Neural progenitor cell (in vitro differentiated cells): ENCODE data around the gene GALP.
A peak's percentile ranks its signal among the peaks of the same experiment; 100 is the strongest.
"Not testable (repeated sequence)": the region's sequence is repeated elsewhere in the genome, so short reads cannot be mapped to it uniquely, and the experiment has no call there.

ENCODE experiments used
- EZH2 ChIP-seq: fragments of 200-600 bp; sonication (generic); IDR thresholded peaks from 2 replicates; pipeline ENCODE4 v1.6.1; 2017; ENCODE audit warnings: antibody characterized with exemption, mild to moderate bottlenecking, moderate library complexity
- TF ChIP-seq, protein P1 (sequence below): fragments of 200-600 bp; sonication (generic); IDR thresholded peaks from 2 replicates; pipeline ENCODE4 v1.5.1; 2017; ENCODE audit warnings: antibody characterized with exemption, mild to moderate bottlenecking

DNA sequence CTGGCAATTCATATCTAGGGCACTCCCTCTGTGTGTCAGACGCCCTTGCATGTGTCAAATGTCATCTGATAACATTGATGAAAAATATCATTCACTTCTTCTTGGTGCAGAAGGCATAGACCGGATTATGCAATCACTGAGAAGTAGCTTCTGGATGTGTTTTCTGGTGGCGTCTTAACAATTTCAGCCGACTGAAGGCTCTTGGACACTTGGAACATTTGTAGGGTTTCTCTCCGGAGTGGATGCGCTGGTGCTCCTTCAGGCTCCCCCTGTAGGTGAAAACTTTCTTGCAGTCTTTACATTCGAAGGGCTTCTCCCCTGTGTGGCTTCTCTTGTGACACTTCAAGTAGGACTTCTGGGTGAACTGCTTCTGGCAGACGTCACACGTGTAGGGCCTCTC, 45.6 kb downstream of the GALP start:
- TF ChIP-seq, protein P1, sequence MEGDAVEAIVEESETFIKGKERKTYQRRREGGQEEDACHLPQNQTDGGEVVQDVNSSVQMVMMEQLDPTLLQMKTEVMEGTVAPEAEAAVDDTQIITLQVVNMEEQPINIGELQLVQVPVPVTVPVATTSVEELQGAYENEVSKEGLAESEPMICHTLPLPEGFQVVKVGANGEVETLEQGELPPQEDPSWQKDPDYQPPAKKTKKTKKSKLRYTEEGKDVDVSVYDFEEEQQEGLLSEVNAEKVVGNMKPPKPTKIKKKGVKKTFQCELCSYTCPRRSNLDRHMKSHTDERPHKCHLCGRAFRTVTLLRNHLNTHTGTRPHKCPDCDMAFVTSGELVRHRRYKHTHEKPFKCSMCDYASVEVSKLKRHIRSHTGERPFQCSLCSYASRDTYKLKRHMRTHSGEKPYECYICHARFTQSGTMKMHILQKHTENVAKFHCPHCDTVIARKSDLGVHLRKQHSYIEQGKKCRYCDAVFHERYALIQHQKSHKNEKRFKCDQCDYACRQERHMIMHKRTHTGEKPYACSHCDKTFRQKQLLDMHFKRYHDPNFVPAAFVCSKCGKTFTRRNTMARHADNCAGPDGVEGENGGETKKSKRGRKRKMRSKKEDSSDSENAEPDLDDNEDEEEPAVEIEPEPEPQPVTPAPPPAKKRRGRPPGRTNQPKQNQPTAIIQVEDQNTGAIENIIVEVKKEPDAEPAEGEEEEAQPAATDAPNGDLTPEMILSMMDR = peak; percentile 60
- not testable (repeated sequence) for TF ChIP-seq EZH2
